GM12801 (cell line): Measurements from ENCODE around the gene SKAP1.

Experiments used
- CTCF ChIP-seq: IDR thresholded peaks from one replicate; pipeline ENCODE4 v1.5.1; 2011; ENCODE audit warnings: control low read depth; ENCODE audit not compliant: insufficient read length; ENCODE audit errors: extremely low read depth

Gene SKAP1

DNA sequence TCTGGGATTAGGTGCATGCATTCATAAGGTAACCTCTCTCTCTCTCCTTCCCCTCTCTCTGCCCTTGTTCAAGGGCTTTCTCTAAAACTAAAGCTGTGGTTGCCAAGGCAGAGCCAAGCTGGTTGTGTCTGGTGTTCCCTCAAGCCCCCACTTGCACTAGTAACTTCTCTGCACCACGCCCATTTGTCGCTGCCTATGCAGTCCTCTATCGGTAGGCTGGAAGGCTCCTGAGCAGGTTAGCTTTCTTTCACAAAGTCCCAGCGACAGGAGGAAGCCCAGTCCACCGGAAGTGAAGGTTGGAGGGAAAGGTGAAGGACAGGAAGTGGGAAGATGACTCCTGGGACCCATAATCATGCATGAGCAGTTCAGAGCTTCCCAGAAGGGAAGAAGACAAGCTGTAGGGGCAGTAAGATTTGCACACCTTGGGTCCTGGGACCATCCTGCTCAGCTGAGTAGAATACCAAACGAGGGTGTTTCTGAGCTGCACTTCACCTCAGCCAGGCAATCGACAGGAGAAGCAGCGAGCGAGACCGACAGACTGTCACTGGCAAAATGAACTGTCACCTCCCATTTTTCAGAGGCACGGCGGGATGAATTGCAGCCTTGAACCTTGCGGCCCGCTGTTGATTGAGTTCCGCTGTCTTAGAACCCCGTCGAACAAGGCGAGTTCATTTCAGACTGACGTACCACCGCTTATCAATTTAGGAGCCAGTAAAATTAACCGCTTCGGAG lies 14.7 kb upstream of the SKAP1 start:
- no peak for TF ChIP-seq CTCF

DNA sequence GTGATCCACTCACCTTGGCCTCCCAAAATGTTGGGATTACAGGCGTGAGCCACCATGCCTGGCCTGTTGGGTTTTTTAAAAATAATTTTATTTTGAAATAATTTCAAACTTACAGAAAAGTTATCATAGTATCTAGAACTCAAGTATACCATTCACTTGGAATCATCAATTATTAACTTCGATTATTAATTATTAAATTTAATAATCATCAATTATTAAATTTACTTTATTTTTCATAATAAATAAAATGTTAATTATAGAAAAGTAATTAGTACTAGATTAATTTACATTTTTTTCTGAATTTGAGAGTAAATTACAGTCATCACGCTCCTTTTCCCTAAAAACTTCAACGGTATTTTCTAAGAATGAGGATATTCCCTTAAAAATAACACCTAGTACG lies 13.7 kb upstream of the SKAP1 start:
- no peak for TF ChIP-seq CTCF

DNA sequence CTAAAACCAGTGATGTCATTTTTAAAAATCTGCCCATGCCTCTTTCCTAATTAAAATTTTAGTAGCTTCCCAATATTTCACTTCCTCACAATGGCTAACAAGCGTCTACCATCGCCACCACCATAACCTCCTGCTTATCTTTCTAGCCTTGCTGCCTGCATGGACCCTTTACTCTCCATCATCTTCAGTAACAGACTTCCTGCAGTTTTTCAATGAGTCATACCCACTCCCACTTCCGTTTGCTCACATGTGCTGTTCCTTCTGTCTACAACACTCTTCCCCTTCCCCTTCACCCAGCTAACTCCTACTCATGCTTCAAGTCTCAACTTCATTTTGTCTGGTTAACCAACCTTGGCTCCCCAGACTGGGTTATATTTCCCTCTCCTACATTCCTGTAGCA lies 12.8 kb upstream of the SKAP1 start:
- TF ChIP-seq CTCF = no peak

DNA sequence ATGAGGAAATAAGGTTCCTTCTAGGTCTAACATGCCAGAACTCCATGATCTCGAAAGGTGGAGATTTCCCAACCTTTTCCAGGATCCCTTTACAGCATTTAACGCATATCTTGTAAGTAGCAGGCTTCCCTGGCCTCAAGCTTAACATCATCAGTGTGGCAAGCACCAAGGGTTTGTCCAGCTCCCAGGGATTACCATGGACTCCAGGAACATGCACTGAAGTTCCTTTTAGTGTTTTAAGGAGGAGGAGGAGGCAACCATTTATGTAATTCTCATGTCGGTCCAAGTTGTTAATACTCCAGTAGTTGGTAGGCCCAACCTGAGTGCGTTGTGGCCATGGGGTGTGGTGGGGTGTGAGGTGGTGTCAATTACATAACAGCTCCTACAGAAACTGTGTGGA lies 11.8 kb upstream of the SKAP1 start:
- no peak for TF ChIP-seq CTCF

DNA sequence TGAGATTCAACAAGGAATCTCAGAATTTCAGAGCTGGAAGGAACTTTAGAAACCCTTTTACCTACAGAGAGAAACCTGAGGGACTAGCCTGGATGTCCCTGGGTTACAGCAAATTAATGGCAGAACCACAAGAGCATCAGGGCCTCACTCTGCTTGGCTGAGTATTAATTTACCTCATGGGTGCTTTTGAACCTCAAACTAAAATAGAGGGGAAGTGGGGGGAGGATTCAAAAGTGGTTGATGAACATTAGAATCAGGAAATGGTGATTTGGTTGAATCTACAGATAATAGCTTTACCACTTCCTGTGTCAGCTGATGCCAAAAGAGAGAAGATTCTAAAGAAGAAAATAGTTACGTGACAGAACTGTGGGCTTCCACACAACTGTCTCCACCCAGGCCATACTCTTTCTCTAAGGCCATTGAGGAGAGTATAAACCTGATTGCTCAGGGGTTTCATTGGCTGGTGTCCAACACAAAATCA lies 11.3 kb upstream of the SKAP1 start:
- no peak for TF ChIP-seq CTCF

DNA sequence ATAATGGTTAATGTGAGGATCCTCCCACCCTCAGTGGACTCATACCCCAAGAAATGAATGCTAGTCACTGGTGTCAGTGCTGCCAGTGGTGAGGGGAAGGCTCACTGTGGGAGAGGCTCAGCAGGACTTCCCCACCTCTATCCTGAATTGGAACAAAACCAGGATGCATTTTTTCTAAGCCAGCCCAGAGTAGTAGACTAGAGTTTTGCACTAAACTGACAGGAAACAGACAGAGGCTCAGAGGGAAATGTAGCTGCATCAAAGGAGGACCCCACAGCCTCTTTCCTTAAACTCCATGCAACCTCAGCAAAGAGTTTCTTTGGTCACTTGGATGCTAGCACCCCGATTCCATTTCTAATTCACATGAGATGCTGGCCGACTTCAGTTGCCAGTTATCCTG lies 10.7 kb upstream of the SKAP1 start:
- TF ChIP-seq CTCF = no peak

- TF ChIP-seq CTCF = no peak
These were observed 10.0 kb upstream of the SKAP1 start for GRCh38 chr17:48439875-48440505.
